Activated T-cell treated with anti-CD3 and anti-CD28 coated beads, Interleukin-2, amount 50 U/mL, for 24 hours (primary cell): ENCODE measurements around the gene STK25.

ENCODE experiments used
- DNase-seq: peaks from one replicate; pipeline ENCODE4 v3.0.0-alpha.2; 2020
- H3K27ac Mint-ChIP-seq: 2 replicates; pipeline ENCODE4 v1.8.0; 2020; ENCODE audit warnings: mild to moderate bottlenecking, mixed read lengths
- H3K27me3 Mint-ChIP-seq: 2 replicates; pipeline ENCODE4 v1.8.0; 2020; ENCODE audit warnings: mixed read lengths
- H3K36me3 Mint-ChIP-seq: 2 replicates; pipeline ENCODE4 v1.8.0; 2020; ENCODE audit warnings: low read depth, mixed read lengths
- H3K4me1 Mint-ChIP-seq: 2 replicates; pipeline ENCODE4 v1.8.0; 2020; ENCODE audit warnings: low read depth, mixed read lengths
- H3K4me3 Mint-ChIP-seq: 2 replicates; pipeline ENCODE4 v1.8.0; 2020; ENCODE audit warnings: mild to moderate bottlenecking, moderate library complexity, mixed read lengths
- H3K9me3 Mint-ChIP-seq: 2 replicates; pipeline ENCODE4 v1.8.0; 2020; ENCODE audit warnings: mixed read lengths

Gene STK25

GRCh38 chr2:241482126-241482955 is 26.0 kb downstream of the STK25 start:
- no peak overlapping the region for H3K4me3 Mint-ChIP-seq
- H3K27me3 Mint-ChIP-seq: no peaks in the 10 kb centered on the region
- no peak overlapping the region for H3K27ac Mint-ChIP-seq
- H3K9me3 Mint-ChIP-seq: no peaks in the 10 kb centered on the region
- no peaks in the 10 kb centered on the region for H3K36me3 Mint-ChIP-seq
- no peak for DNase-seq
- no peaks in the 10 kb centered on the region for H3K4me1 Mint-ChIP-seq

- H3K4me3 Mint-ChIP-seq: no peak overlapping the region
- no peak overlapping the region for H3K27ac Mint-ChIP-seq
- no peaks in the 10 kb centered on the region for H3K36me3 Mint-ChIP-seq
- no peaks in the 10 kb centered on the region for H3K4me1 Mint-ChIP-seq
- H3K9me3 Mint-ChIP-seq: no peaks in the 10 kb centered on the region
- no peaks in the 10 kb centered on the region for H3K27me3 Mint-ChIP-seq
- DNase-seq: no peak
Measured at GRCh38 chr2:241481687-241482086, 26.7 kb downstream of the STK25 start.

GRCh38 chr2:241479026-241479898 is 29.1 kb downstream of the STK25 start:
- Mint-ChIP-seq H3K27ac (no peak overlapping the region), H3K36me3 (no peaks in the 10 kb centered on the region), H3K9me3 (no peaks in the 10 kb centered on the region), H3K27me3 (no peaks in the 10 kb centered on the region), H3K4me1 (no peaks in the 10 kb centered on the region), H3K4me3 (no peak overlapping the region)
- no peak for DNase-seq

- H3K27ac Mint-ChIP-seq: no peak overlapping the region
- H3K27me3 Mint-ChIP-seq: peaks cover 5% of the 10 kb centered on the region
- no peak for DNase-seq
- H3K4me1 Mint-ChIP-seq: no peaks in the 10 kb centered on the region
- H3K4me3 Mint-ChIP-seq: no peak overlapping the region
- H3K9me3 Mint-ChIP-seq: no peaks in the 10 kb centered on the region
- no peaks in the 10 kb centered on the region for H3K36me3 Mint-ChIP-seq
Measured at GRCh38 chr2:241478166-241478565, 30.2 kb downstream of the STK25 start.

- Mint-ChIP-seq H3K27me3 (peaks cover 23% of the 10 kb centered on the region), H3K27ac (no peak overlapping the region)
Measured at GRCh38 chr2:241475267-241475666, 33.1 kb downstream of the STK25 start.

GRCh38 chr2:241473399-241473798 is 35.0 kb downstream of the STK25 start:
- H3K27ac Mint-ChIP-seq: no peak overlapping the region
- H3K4me1 Mint-ChIP-seq: peaks cover 3% of the 10 kb centered on the region
- H3K9me3 Mint-ChIP-seq: no peaks in the 10 kb centered on the region
- H3K36me3 Mint-ChIP-seq: no peaks in the 10 kb centered on the region
- H3K27me3 Mint-ChIP-seq: peaks cover 23% of the 10 kb centered on the region
- H3K4me3 Mint-ChIP-seq: no peak overlapping the region
- no peak for DNase-seq

More at GRCh38 chr2:241475267-241475666, 33.1 kb downstream of the STK25 start:
- no peaks in the 10 kb centered on the region for H3K9me3 Mint-ChIP-seq
- DNase-seq: no peak
- H3K4me3 Mint-ChIP-seq: no peak overlapping the region
- peaks cover 1% of the 10 kb centered on the region for H3K4me1 Mint-ChIP-seq
- H3K36me3 Mint-ChIP-seq: no peaks in the 10 kb centered on the region

GRCh38 chr2:241469746-241470145 is 38.6 kb downstream of the STK25 start:
- no peak for DNase-seq
- H3K9me3 Mint-ChIP-seq: no peaks in the 10 kb centered on the region
- H3K27me3 Mint-ChIP-seq: peaks cover 23% of the 10 kb centered on the region
- peaks cover 3% of the 10 kb centered on the region for H3K4me1 Mint-ChIP-seq
- H3K36me3 Mint-ChIP-seq: no peaks in the 10 kb centered on the region
- no peak overlapping the region for H3K27ac Mint-ChIP-seq
- H3K4me3 Mint-ChIP-seq: no peak overlapping the region

- Mint-ChIP-seq H3K27me3 (peaks cover 21% of the 10 kb centered on the region), H3K4me1 (peaks cover 3% of the 10 kb centered on the region), H3K4me3 (no peak overlapping the region)
Measured at GRCh38 chr2:241468476-241468781, 40.0 kb downstream of the STK25 start.

GRCh38 chr2:241467777-241468475 is 40.5 kb downstream of the STK25 start:
- H3K27ac Mint-ChIP-seq: no peak overlapping the region
- no peaks in the 10 kb centered on the region for H3K36me3 Mint-ChIP-seq
- no peak overlapping the region for H3K4me3 Mint-ChIP-seq
- H3K27me3 Mint-ChIP-seq: peaks cover 16% of the 10 kb centered on the region
- H3K4me1 Mint-ChIP-seq: peaks cover 3% of the 10 kb centered on the region
- no peak for DNase-seq
- no peaks in the 10 kb centered on the region for H3K9me3 Mint-ChIP-seq

More at GRCh38 chr2:241468476-241468781, 40.0 kb downstream of the STK25 start:
- H3K9me3 Mint-ChIP-seq: no peaks in the 10 kb centered on the region
- no peak overlapping the region for H3K27ac Mint-ChIP-seq
- H3K36me3 Mint-ChIP-seq: no peaks in the 10 kb centered on the region
- DNase-seq: no peak

- Mint-ChIP-seq H3K4me3 (no peak overlapping the region), H3K36me3 (no peaks in the 10 kb centered on the region)
Measured at GRCh38 chr2:241466230-241466629, 42.2 kb downstream of the STK25 start.

GRCh38 chr2:241465543-241465942 is 42.8 kb downstream of the STK25 start:
- Mint-ChIP-seq H3K4me3 (no peak overlapping the region), H3K27me3 (no peaks in the 10 kb centered on the region), H3K36me3 (no peaks in the 10 kb centered on the region), H3K4me1 (peaks cover 3% of the 10 kb centered on the region), H3K27ac (no peak overlapping the region), H3K9me3 (no peaks in the 10 kb centered on the region)
- DNase-seq: no peak

More at GRCh38 chr2:241466230-241466629, 42.2 kb downstream of the STK25 start:
- no peak for DNase-seq
- Mint-ChIP-seq H3K9me3 (no peaks in the 10 kb centered on the region), H3K27me3 (peaks cover 3% of the 10 kb centered on the region), H3K4me1 (peaks cover 3% of the 10 kb centered on the region), H3K27ac (no peak overlapping the region)

- Mint-ChIP-seq H3K36me3 (no peaks in the 10 kb centered on the region), H3K9me3 (no peaks in the 10 kb centered on the region), H3K27me3 (no peaks in the 10 kb centered on the region), H3K4me1 (no peaks in the 10 kb centered on the region), H3K4me3 (no peak overlapping the region), H3K27ac (no peak overlapping the region)
- no peak for DNase-seq
Measured at GRCh38 chr2:241463276-241464135, 44.9 kb downstream of the STK25 start.

GRCh38 chr2:241461693-241462677 is 46.4 kb downstream of the STK25 start:
- no peaks in the 10 kb centered on the region for H3K36me3 Mint-ChIP-seq
- H3K27me3 Mint-ChIP-seq: no peaks in the 10 kb centered on the region
- no peak overlapping the region for H3K27ac Mint-ChIP-seq
- no peak for DNase-seq
- H3K4me3 Mint-ChIP-seq: no peak overlapping the region
- H3K9me3 Mint-ChIP-seq: no peaks in the 10 kb centered on the region
- H3K4me1 Mint-ChIP-seq: no peaks in the 10 kb centered on the region
